Activated CD8-positive, alpha-beta memory T cell treated with anti-CD3 and anti-CD28 coated beads, Interleukin-2, amount 10 ng/mL, durations not matched to agents 7 days and 5 days (primary cell): ENCODE data around the gene GRAP. TPM values are rescaled to one million over a fixed set of nuclear protein-coding genes. Genes with fewer than 3 reads are reported as not detected.

Source experiments
- ATAC-seq: fragments of 150-1000 bp; cut with Tn5 transposase; one replicate; pipeline ENCODE4 v1.10.0; 2021; ENCODE audit warnings: moderate library complexity
- CTCF ChIA-PET: fragments of 350-600 bp; sonication (Branson Sonifier 250); formaldehyde crosslinking; loops from one replicate; lab custom pipeline; 2021; ENCODE audit warnings: antibody characterized with exemption; lab: Charles Lee
- DNase-seq: peaks from one replicate; pipeline ENCODE4 v3.0.0-alpha.2; 2020
- H3K27ac Mint-ChIP-seq: one replicate; pipeline ENCODE4 v1.8.0; 2021; ENCODE audit warnings: mild to moderate bottlenecking, mixed read lengths
- H3K27me3 Mint-ChIP-seq: one replicate; pipeline ENCODE4 v1.8.0; 2021; ENCODE audit warnings: mixed read lengths
- H3K36me3 Mint-ChIP-seq: one replicate; pipeline ENCODE4 v1.8.0; 2021; ENCODE audit warnings: mild to moderate bottlenecking, mixed read lengths
- H3K4me1 Mint-ChIP-seq: one replicate; pipeline ENCODE4 v1.8.0; 2021; ENCODE audit warnings: mixed read lengths
- H3K4me3 Mint-ChIP-seq: one replicate; pipeline ENCODE4 v1.8.0; 2021; ENCODE audit warnings: mild to moderate bottlenecking, moderate library complexity, mixed read lengths
- H3K9me3 Mint-ChIP-seq: one replicate; pipeline ENCODE4 v1.8.0; 2022; ENCODE audit warnings: low read depth, mixed read lengths
- total RNA-seq, 2 experiments: library from RNA; stranded (reverse); gene quantifications; one replicate each; pipeline ENCODE4 v1.2.3, GENCODE V29; 2021

Gene GRAP
- total RNA-seq, 2 experiments from 2014 or later = 9.7 to 10.4 TPM

DNA sequence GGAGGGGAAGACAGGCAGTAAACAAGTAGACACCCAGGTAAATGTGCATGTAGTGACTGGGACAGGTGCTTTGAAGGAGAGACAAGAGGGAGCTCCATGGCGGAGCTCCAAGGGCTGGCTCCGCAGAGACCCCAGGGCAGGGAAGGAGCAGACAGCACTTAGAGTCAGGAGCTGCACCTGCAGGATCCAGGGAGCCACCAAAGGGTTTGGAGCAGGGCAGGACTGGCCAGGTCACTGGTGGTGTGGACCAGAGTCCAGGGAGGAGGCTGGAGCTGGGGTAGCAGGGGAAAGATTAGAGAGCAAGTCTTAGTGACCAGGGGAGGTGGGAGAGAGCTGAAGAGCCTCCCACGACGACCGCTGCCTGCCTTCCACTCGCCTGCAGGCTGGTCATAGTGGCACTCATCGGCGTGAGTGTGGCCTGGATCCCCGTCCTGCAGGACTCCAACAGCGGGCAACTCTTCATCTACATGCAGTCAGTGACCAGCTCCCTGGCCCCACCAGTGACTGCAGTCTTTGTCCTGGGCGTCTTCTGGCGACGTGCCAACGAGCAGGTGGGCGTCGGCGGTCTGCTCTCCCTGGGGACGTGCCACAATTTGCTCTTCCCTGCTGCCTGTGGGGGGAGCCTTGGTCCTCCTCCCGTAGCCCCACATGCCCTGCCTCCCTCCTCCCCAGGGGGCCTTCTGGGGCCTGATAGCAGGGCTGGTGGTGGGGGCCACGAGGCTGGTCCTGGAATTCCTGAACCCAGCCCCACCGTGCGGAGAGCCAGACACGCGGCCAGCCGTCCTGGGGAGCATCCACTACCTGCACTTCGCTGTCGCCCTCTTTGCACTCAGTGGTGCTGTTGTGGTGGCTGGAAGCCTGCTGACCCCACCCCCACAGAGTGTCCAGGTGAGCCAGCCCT lies 27.5 kb downstream of the GRAP start:
- H3K27ac Mint-ChIP-seq = no peak overlapping the region
- peaks cover 7% of the 10 kb centered on the region for H3K4me1 Mint-ChIP-seq

DNA sequence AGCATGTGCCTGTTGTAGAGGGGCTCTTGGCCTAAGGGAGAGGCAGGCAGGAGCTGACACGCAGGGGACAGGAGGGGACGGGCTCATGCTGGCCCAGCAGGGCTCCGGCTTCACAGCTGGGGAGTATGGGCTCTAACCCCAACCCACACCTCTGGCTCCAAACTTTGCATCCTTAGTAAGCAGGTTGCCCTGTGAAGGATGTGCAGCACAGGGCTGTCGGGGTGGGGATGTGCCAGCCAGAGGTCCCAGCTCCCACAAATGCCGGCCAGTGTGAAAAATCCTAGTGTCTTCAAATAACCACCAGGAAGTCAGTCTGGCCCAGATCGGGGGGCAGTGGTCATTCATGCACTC lies 28.2 kb downstream of the GRAP start:
- Mint-ChIP-seq H3K9me3 (no peaks in the 10 kb centered on the region), H3K27me3 (no peaks in the 10 kb centered on the region), H3K4me3 (no peak overlapping the region), H3K36me3 (no peaks in the 10 kb centered on the region), H3K27ac (no peak overlapping the region), H3K4me1 (peaks cover 1% of the 10 kb centered on the region)
- DNase-seq = no peak
- no peak for ATAC-seq
- CTCF ChIA-PET = no interaction called here

More for the DNA sequence above, 27.5 kb downstream of the GRAP start:
- Mint-ChIP-seq H3K27me3 (no peaks in the 10 kb centered on the region), H3K36me3 (no peaks in the 10 kb centered on the region), H3K9me3 (no peaks in the 10 kb centered on the region), H3K4me3 (no peak overlapping the region)
- no peak for ATAC-seq
- no peak for DNase-seq
- CTCF ChIA-PET = no interaction called here

DNA sequence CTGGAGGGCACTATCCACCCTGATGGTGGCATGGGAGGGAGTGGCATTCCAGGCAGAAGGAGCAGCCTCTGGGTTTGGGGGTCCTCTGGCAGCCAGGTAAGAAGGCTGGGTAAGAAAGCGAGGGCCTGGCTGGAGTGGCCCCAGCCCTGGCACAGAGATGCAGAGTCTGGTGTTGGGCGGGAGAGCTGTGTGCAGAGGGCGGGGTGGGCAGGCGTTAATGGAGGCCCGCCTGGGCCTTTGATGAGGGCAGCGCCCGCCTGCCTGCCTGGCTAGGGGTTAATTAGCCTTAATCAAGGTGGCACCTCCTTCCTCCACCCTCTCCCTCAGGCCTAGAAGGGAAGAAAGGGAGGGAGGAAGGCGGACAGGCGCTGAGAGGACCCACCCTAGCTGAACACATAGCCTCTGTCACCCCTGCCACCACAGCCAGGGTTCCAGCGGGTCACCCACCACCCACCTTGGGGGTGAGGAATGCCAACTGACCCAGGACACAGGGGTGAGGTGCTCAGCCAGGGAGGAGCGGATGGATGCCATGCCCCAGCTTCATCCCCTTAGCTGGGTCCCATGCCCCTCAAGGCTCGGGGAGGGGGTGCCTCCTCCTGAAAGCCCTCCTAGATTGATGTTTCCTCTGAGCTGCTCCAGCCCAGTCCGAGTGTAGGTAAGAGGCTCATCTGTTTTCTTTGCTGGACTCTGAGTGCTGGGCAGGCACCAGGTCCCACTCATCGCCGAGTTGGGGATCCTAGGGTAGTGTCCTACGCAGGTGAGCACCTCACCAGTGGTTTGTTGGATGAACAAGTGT lies 28.8 kb downstream of the GRAP start:
- ATAC-seq (no peak), DNase-seq (no peak)
- peaks cover 1% of the 10 kb centered on the region for H3K4me1 Mint-ChIP-seq
- H3K9me3 Mint-ChIP-seq = no peaks in the 10 kb centered on the region
- no peaks in the 10 kb centered on the region for H3K27me3 Mint-ChIP-seq
- CTCF ChIA-PET = no interaction called here
- no peak overlapping the region for H3K27ac Mint-ChIP-seq
- no peak overlapping the region for H3K4me3 Mint-ChIP-seq
- no peaks in the 10 kb centered on the region for H3K36me3 Mint-ChIP-seq

- Mint-ChIP-seq H3K9me3 (no peaks in the 10 kb centered on the region), H3K27me3 (no peaks in the 10 kb centered on the region), H3K4me3 (no peak overlapping the region), H3K27ac (no peak overlapping the region), H3K36me3 (no peaks in the 10 kb centered on the region), H3K4me1 (peaks cover 1% of the 10 kb centered on the region)
- ATAC-seq (no peak), DNase-seq (no peak)
- CTCF ChIA-PET = no interaction called here
Observed at GRCh38 chr17:19017401-19017800, 29.4 kb downstream of the GRAP start.

GRCh38 chr17:19016881-19017280 lies 29.9 kb downstream of the GRAP start:
- H3K4me1 Mint-ChIP-seq = peaks cover 1% of the 10 kb centered on the region
- no peaks in the 10 kb centered on the region for H3K9me3 Mint-ChIP-seq
- DNase-seq (no peak), ATAC-seq (no peak)
- no peak overlapping the region for H3K4me3 Mint-ChIP-seq
- no peaks in the 10 kb centered on the region for H3K36me3 Mint-ChIP-seq
- CTCF ChIA-PET = interaction anchor here (0.8 kb wide), 1 partner anchor 56 kb away, joined by 3 read pairs; no protein-coding TSS in a partner anchor
- H3K27me3 Mint-ChIP-seq = no peaks in the 10 kb centered on the region
- no peak overlapping the region for H3K27ac Mint-ChIP-seq

- Mint-ChIP-seq H3K36me3 (no peaks in the 10 kb centered on the region), H3K27ac (no peak overlapping the region), H3K9me3 (no peaks in the 10 kb centered on the region), H3K4me3 (no peak overlapping the region), H3K4me1 (peaks cover 1% of the 10 kb centered on the region), H3K27me3 (no peaks in the 10 kb centered on the region)
- ATAC-seq (no peak), DNase-seq (no peak)
- CTCF ChIA-PET = interaction anchor here (0.8 kb wide), 1 partner anchor 55 kb away, joined by 3 read pairs; no protein-coding TSS in a partner anchor
Observed at GRCh38 chr17:19016297-19016696, 30.5 kb downstream of the GRAP start.

- DNase-seq (no peak), ATAC-seq (no peak)
- H3K4me1 Mint-ChIP-seq = peaks cover 1% of the 10 kb centered on the region
- H3K36me3 Mint-ChIP-seq = no peaks in the 10 kb centered on the region
- H3K4me3 Mint-ChIP-seq = no peak overlapping the region
- H3K9me3 Mint-ChIP-seq = no peaks in the 10 kb centered on the region
- no peaks in the 10 kb centered on the region for H3K27me3 Mint-ChIP-seq
- CTCF ChIA-PET = interaction anchor here (1.1 kb wide), 1 partner anchor 54 kb away, joined by 4 read pairs; no protein-coding TSS in a partner anchor
- H3K27ac Mint-ChIP-seq = no peak overlapping the region
Observed at GRCh38 chr17:19015428-19015827, 31.3 kb downstream of the GRAP start.

DNA sequence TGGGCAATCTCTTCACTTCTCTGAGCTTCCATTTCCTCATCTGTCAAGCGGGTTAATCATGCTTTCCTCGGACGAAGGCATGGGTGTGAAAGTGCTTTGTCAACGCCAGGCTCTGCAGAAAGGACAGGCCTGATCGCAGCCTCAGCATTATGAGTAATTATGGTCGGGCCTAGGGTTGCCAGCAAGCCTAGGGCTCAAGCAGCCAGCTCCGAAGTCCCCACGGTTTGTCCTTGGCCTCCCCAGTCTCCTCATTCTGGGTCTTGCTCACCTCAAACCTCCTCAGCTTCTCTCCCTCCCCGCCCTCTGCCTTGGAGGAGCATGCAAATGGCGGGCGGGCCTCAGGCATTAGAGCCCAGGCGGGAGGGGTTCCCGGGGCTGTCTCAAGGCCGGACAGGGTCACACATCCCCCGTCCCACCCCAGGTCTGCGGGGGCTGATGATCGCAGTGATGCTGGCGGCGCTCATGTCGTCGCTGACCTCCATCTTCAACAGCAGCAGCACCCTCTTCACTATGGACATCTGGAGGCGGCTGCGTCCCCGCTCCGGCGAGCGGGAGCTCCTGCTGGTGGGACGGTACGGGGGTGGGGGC lies 32.0 kb downstream of the GRAP start:
- Mint-ChIP-seq H3K4me3 (no peak overlapping the region), H3K4me1 (peaks cover 1% of the 10 kb centered on the region), H3K36me3 (no peaks in the 10 kb centered on the region), H3K27ac (no peak overlapping the region), H3K27me3 (no peaks in the 10 kb centered on the region), H3K9me3 (no peaks in the 10 kb centered on the region)
- CTCF ChIA-PET = interaction anchor here (1.1 kb wide), 1 partner anchor 54 kb away, joined by 4 read pairs; no protein-coding TSS in a partner anchor
- no peak for DNase-seq
- ATAC-seq = no peak

DNA sequence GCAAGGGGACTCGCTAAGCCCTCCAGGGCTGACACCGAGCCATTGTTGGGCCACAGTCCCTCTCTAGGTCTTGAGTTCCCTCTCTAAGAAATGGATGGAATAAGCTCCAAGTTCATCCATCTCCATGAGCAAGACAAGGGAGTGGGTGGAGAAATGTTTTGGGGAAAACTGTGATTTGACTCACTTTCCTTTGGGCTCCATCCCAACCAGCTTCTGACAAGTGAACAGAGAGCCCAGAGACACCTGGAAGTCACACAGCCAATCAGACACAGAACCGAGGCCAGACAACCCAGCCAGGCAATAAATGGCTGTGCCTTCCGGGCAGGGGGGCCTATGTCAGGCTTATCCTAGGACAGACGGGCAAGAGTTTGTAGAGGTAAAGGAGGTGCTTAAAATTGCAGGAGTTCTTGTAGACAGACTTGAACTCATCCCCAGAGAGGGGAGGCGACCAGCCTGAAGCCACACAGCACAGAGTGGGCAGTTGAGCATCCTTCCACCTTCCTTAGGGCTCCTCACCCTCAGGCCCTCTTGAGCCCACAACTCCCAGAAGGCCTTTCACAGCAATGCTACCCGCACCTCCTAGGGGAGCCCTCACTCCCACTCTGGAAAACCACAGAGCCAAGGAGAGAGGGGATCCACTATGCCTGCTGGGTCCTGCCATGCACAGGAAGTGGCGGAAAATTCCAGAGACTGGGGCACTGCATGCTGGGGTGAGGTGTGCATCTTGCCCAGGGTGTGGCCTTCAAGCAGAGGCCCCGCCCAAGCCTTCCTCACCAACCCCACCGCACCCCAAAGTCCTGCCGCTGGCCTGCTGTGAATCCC lies 32.7 kb downstream of the GRAP start:
- DNase-seq = no peak
- no peak for ATAC-seq
- no peaks in the 10 kb centered on the region for H3K36me3 Mint-ChIP-seq

DNA sequence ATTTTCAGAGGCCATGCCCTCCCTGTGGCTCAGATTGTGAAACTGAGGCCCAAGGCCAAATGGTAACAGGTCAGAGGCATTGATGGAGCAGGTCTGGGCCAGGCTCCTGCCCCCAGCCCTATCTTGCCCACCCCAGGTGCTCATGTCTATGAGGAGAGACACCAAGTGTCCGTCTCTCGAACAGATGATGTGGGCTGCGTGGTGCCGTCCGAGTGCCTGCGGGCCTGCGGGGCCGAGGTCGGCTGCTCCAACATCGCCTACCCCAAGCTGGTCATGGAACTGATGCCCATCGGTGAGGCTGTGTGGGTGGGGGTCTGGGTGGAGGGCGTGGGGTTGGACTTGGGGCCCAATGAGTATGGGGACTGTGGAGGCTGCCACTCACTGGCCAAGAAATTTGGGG lies 33.5 kb downstream of the GRAP start:
- H3K9me3 Mint-ChIP-seq = no peaks in the 10 kb centered on the region

More for the DNA sequence above, 32.7 kb downstream of the GRAP start:
- Mint-ChIP-seq H3K9me3 (no peaks in the 10 kb centered on the region), H3K27ac (no peak overlapping the region), H3K4me3 (no peak overlapping the region), H3K4me1 (peaks cover 1% of the 10 kb centered on the region), H3K27me3 (no peaks in the 10 kb centered on the region)
- CTCF ChIA-PET = interaction anchor here (1.1 kb wide), 1 partner anchor 53 kb away, joined by 4 read pairs; no protein-coding TSS in a partner anchor

DNA sequence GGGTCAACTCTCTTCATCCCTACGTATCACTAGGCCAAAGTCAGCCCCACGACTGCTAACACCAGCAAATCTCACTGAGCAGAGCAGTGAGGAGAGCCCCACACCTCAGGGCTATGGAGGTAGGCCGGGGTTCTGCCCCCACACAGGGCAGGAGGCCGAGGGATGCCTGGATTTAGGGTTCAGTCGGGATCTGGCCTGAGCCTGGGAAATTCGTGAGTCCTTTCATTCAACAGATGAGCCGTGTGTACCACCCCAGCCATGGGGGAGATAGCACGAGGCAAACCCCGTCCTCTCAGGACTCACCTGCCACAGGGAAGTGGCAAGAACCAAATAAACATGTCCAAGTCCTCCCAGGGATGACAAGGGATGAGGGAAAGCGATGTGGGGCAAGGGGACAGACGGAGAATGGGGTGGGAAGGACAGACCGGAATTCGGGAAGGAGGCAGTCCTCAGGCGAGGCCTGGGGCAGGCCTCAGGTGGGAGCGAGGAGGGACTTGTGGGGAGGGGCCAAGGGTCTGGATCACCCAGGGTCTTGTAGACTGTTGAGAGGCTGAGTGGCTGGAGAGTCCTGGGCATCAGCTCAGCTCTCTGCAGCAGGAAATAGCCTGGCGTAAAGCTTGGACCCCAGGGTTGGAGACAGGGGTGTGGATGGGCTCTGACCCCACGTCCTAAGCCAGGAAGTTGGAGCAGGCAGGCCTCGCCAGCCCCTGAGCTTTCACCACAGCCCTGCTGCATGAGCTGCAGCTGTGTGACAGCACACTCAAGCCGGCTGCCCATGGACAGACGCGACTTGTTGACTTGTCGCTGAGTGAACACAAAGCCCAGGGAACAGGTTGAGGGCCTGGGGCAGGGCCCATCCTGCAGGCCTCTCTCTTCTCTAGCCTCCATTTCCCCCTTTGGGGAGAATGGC lies 34.3 kb downstream of the GRAP start:
- Mint-ChIP-seq H3K9me3 (no peaks in the 10 kb centered on the region), H3K4me1 (peaks cover 1% of the 10 kb centered on the region), H3K27me3 (peaks cover 6% of the 10 kb centered on the region), H3K4me3 (no peak overlapping the region), H3K27ac (no peak overlapping the region), H3K36me3 (no peaks in the 10 kb centered on the region)
- no peak for DNase-seq
- ATAC-seq = no peak
- CTCF ChIA-PET = interaction anchor here (1.0 kb wide), 1 partner anchor 51 kb away, joined by 3 read pairs; no protein-coding TSS in a partner anchor

More for the DNA sequence above, 33.5 kb downstream of the GRAP start:
- Mint-ChIP-seq H3K36me3 (no peaks in the 10 kb centered on the region), H3K27me3 (no peaks in the 10 kb centered on the region), H3K27ac (no peak overlapping the region), H3K4me3 (no peak overlapping the region), H3K4me1 (peaks cover 1% of the 10 kb centered on the region)
- CTCF ChIA-PET = no interaction called here
- DNase-seq (no peak), ATAC-seq (no peak)

- Mint-ChIP-seq H3K36me3 (no peaks in the 10 kb centered on the region), H3K9me3 (no peaks in the 10 kb centered on the region), H3K27me3 (peaks cover 12% of the 10 kb centered on the region), H3K4me1 (peaks cover 1% of the 10 kb centered on the region), H3K4me3 (no peak overlapping the region), H3K27ac (no peak overlapping the region)
- ATAC-seq = no peak
- CTCF ChIA-PET = interaction anchor here (1.0 kb wide), 1 partner anchor 51 kb away, joined by 3 read pairs; no protein-coding TSS in a partner anchor
- DNase-seq = no peak
Observed at GRCh38 chr17:19011581-19011980, 35.2 kb downstream of the GRAP start.
